ENCODE data around the gene TRDN. TPM values are rescaled to one million over a fixed set of nuclear protein-coding genes. Genes with fewer than 3 reads are reported as not detected.

The TRDN gene
- total and polyA plus RNA-seq, 8 donors, result 0.08 to 0.21 TPM; not detected in 6

GRCh38 chr6:123427008-123427407 lies 209.7 kb downstream of the TRDN start:
- FAIRE-seq, result no peak
- H3K27ac ChIP-seq, result no peak overlapping the region
- 46 to 57% methylated on average over 1 of the region's 1 CpG for whole genome bisulfite sequencing, 2 donors

GRCh38 chr6:123423130-123423529 lies 213.6 kb downstream of the TRDN start:
- WGBS, 2 donors, result 51 to 52% methylated on average over 1 of the region's 1 CpG
- Histone ChIP-seq H3K9me3 (no peaks in the 10 kb centered on the region), H3K4me1 (no peaks in the 10 kb centered on the region), H3K4me3 (no peak overlapping the region), H3K27ac (no peak overlapping the region), H3K36me3 (no peaks in the 10 kb centered on the region), H3K27me3 (no peaks in the 10 kb centered on the region)
- FAIRE-seq, result no peak
- DNase-seq, result no peak
- intact Hi-C loops (cut with DNase I), result no loop called here
- TF ChIP-seq, protein P1, sequence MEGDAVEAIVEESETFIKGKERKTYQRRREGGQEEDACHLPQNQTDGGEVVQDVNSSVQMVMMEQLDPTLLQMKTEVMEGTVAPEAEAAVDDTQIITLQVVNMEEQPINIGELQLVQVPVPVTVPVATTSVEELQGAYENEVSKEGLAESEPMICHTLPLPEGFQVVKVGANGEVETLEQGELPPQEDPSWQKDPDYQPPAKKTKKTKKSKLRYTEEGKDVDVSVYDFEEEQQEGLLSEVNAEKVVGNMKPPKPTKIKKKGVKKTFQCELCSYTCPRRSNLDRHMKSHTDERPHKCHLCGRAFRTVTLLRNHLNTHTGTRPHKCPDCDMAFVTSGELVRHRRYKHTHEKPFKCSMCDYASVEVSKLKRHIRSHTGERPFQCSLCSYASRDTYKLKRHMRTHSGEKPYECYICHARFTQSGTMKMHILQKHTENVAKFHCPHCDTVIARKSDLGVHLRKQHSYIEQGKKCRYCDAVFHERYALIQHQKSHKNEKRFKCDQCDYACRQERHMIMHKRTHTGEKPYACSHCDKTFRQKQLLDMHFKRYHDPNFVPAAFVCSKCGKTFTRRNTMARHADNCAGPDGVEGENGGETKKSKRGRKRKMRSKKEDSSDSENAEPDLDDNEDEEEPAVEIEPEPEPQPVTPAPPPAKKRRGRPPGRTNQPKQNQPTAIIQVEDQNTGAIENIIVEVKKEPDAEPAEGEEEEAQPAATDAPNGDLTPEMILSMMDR (IDR thresholded peaks at IDR 0.05), result no peak
- ATAC-seq, result no peak

More at GRCh38 chr6:123427008-123427407, 209.7 kb downstream of the TRDN start:
- TF ChIP-seq, protein P1 (IDR thresholded peaks at IDR 0.05), result no peak
- intact Hi-C loops (cut with DNase I), result no loop called here
- no peak for ATAC-seq
- H3K27me3 ChIP-seq, result no peaks in the 10 kb centered on the region
- DNase-seq, result no peak
- no peak overlapping the region for H3K4me3 ChIP-seq
- no peaks in the 10 kb centered on the region for H3K9me3 ChIP-seq
- H3K4me1 ChIP-seq, result no peaks in the 10 kb centered on the region
- no peaks in the 10 kb centered on the region for H3K36me3 ChIP-seq

- H3K4me1 ChIP-seq, result no peaks in the 10 kb centered on the region
- TF ChIP-seq, protein P1 (IDR thresholded peaks at IDR 0.05), result no peak
- no peaks in the 10 kb centered on the region for H3K27me3 ChIP-seq
- intact Hi-C loops (cut with DNase I), result no loop called here
- ATAC-seq, result no peak
- H3K9me3 ChIP-seq, result no peaks in the 10 kb centered on the region
- H3K4me3 ChIP-seq, result no peak overlapping the region
- no peak overlapping the region for H3K27ac ChIP-seq
- DNase-seq, result no peak
- 88 to 94% methylated on average over 1 of the region's 1 CpG for WGBS, 2 donors
- no peak for FAIRE-seq
- H3K36me3 ChIP-seq, result no peaks in the 10 kb centered on the region
Measured at GRCh38 chr6:123420512-123420911, 216.2 kb downstream of the TRDN start.

DNA sequence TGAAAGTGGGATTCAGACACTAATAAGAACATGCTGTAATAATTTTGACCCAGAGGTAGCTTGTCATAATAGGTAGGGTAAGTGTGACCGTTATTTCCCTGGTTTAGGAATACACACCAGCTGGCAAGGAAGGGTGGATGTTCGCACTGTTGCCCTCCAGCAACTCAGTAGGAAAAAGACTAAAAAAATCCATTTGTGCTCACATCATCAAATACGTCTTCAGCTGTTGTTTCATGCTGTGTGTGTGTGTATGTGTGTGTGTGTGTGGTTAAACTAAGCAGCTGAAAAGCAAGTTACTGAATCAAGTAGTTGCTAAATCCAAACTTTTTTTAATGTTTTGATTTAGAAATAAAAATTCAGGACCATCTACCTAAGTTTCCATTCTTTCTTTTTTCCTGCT lies 218.7 kb downstream of the TRDN start:
- intact Hi-C loops (cut with DNase I), result loop anchor here in 1 of 3 donors (5.0 kb wide), 1 partner anchor 299 kb away; no protein-coding TSS in a partner anchor
- DNase-seq (no peak), ATAC-seq (no peak), FAIRE-seq (no peak)
- no peaks in the 10 kb centered on the region for H3K9me3 ChIP-seq
- H3K27ac ChIP-seq, result no peak overlapping the region
- no peaks in the 10 kb centered on the region for H3K4me1 ChIP-seq
- H3K36me3 ChIP-seq, result no peaks in the 10 kb centered on the region
- H3K27me3 ChIP-seq, result no peaks in the 10 kb centered on the region
- no peak overlapping the region for H3K4me3 ChIP-seq
- 45 to 62% methylated on average over 3 of the region's 3 CpGs for WGBS, 2 donors
- TF ChIP-seq, protein P1 (IDR thresholded peaks at IDR 0.05), result no peak

GRCh38 chr6:123417535-123417934 lies 219.2 kb downstream of the TRDN start:
- DNase-seq (no peak), ATAC-seq (no peak), FAIRE-seq (no peak)
- H3K36me3 ChIP-seq, result no peaks in the 10 kb centered on the region
- WGBS, 2 donors, result 46 to 55% methylated on average over 3 of the region's 3 CpGs
- no peak overlapping the region for H3K27ac ChIP-seq
- TF ChIP-seq, protein P1 (IDR thresholded peaks at IDR 0.05), result no peak
- H3K4me3 ChIP-seq, result no peak overlapping the region
- H3K9me3 ChIP-seq, result no peaks in the 10 kb centered on the region
- H3K27me3 ChIP-seq, result no peaks in the 10 kb centered on the region
- no peaks in the 10 kb centered on the region for H3K4me1 ChIP-seq
- intact Hi-C loops (cut with DNase I), result loop anchor here in 1 of 3 donors (5.0 kb wide), 1 partner anchor 300 kb away; no protein-coding TSS in a partner anchor
